Hepatocyte (in vitro differentiated cells): ENCODE measurements around the gene ADAMTS15.

Experiments
- CTCF ChIP-seq: fragments of 200-600 bp; sonication (generic); IDR thresholded peaks from 2 replicates; pipeline ENCODE4 v1.5.1; 2016; ENCODE audit warnings: antibody characterized with exemption, mild to moderate bottlenecking; ENCODE audit not compliant: poor library complexity
- EZH2 ChIP-seq: fragments of 200-600 bp; sonication (generic); IDR thresholded peaks from 2 replicates; pipeline ENCODE4 v1.6.1; 2016; ENCODE audit warnings: antibody characterized with exemption, mild to moderate bottlenecking, borderline replicate concordance
- EZH2phosphoT487 ChIP-seq: fragments of 200-600 bp; sonication (generic); IDR thresholded peaks from one replicate; pipeline ENCODE4 v1.6.1; 2018; ENCODE audit warnings: antibody characterized with exemption, mild to moderate bottlenecking, low read depth, moderate library complexity; ENCODE audit not compliant: unreplicated experiment, severe bottlenecking

DNA sequence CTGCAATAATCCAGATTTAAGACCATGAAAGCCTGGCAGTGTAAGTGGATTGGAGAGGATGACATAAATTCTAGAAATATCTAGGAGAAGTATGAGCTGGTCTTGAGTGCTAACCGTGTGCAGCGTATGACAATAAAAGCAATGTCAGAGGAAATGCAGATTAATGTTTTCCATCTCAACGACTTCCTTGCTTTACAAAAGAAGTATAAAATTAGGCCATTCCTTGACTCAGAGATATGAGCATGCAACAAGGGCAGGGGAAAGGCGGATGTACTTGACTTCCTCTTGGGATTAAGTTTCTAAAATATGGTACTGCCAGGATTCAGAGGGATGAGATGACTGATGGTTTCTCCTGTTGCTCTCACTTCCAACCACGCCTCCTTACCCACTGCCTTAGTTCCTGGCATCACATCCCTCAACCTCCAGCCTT, 32.3 kb downstream of the ADAMTS15 start:
- TF ChIP-seq CTCF (no peak), EZH2phosphoT487 (no peak), EZH2 (no peak)
